CD14-positive monocyte (primary cell): ENCODE results near the gene B3GLCT. TPM values are rescaled to one million over a fixed set of nuclear protein-coding genes. Genes with fewer than 3 reads are reported as not detected.

Experiments used
- DNase-seq, 3 donors: peaks; one replicate each; pipeline ENCODE4 v3.0.0-alpha.2; 2011 to 2022
- H2AFZ ChIP-seq: 2 replicates; pipeline ENCODE4 v1.6.0; 2012; ENCODE audit warnings: mild to moderate bottlenecking, low read depth, low read length, inconsistent platforms; ENCODE audit not compliant: insufficient read depth, poor library complexity, severe bottlenecking
- H3K27ac ChIP-seq, 2 donors: 1 replicate in 1 of 2; 2 replicates in 1 of 2; pipeline ENCODE4 v1.5.1; 2012 to 2013; ENCODE audit warnings: low read length in 2 of 2, control low read depth in 1 of 2, inconsistent platforms in 1 of 2, low read depth in 1 of 2, mild to moderate bottlenecking in 1 of 2
- H3K27me3 ChIP-seq, 2 donors: one replicate each; pipeline versions ENCODE4 v1.6.0 to v1.6.1; 2011 to 2013; ENCODE audit warnings: low read length in 2 of 2; ENCODE audit not compliant: control insufficient read depth in 2 of 2, insufficient read depth in 2 of 2
- H3K36me3 ChIP-seq, 2 donors: replicated peaks in 1 of 2; 1 replicate in 1 of 2; 2 replicates in 1 of 2; pipeline versions ENCODE4 v1.5.1 to v1.6.1; 2012 to 2013; ENCODE audit warnings: low read length in 2 of 2, control low read depth in 1 of 2, inconsistent platforms in 1 of 2, mild to moderate bottlenecking in 1 of 2; ENCODE audit not compliant: insufficient read depth in 2 of 2, control insufficient read depth in 1 of 2
- H3K4me1 ChIP-seq, 2 donors: 1 replicate in 1 of 2; 2 replicates in 1 of 2; pipeline versions ENCODE4 v1.5.1 to v1.6.1; 2012 to 2013; ENCODE audit warnings: low read length in 2 of 2, control low read depth in 1 of 2, inconsistent platforms in 1 of 2, mild to moderate bottlenecking in 1 of 2, moderate library complexity in 1 of 2; ENCODE audit not compliant: insufficient read depth in 2 of 2, control insufficient read depth in 1 of 2
- H3K4me2 ChIP-seq: replicated peaks from 2 replicates; pipeline ENCODE3; 2012; ENCODE audit warnings: low read length, moderate library complexity, mild to moderate bottlenecking; ENCODE audit not compliant: poor library complexity, severe bottlenecking; ENCODE audit errors: extremely low read depth
- H3K4me3 ChIP-seq, 3 experiments: fragments of 200-600 bp in 1 of 3; sonication (generic) in 1 of 3; replicated peaks in 1 of 3; 1 replicate in 2 of 3; 2 replicates in 1 of 3; pipeline ENCODE4 v1.5.1; 2011 to 2013; ENCODE audit warnings: low read length in 3 of 3, mild to moderate bottlenecking in 3 of 3, control low read depth in 2 of 3, low read depth in 2 of 3, inconsistent platforms in 1 of 3, moderate library complexity in 1 of 3
- H3K79me2 ChIP-seq: 2 replicates; pipeline ENCODE4 v1.6.0; 2012; ENCODE audit warnings: mild to moderate bottlenecking, control low read depth, inconsistent platforms, low read length, moderate library complexity; ENCODE audit not compliant: insufficient read depth
- H3K9ac ChIP-seq: 2 replicates; pipeline ENCODE4 v1.6.0; 2017; ENCODE audit warnings: low read length, mild to moderate bottlenecking; ENCODE audit not compliant: insufficient read depth, poor library complexity, severe bottlenecking
- H3K9me3 ChIP-seq, 2 donors: replicated peaks in 1 of 2; 1 replicate in 1 of 2; 2 replicates in 1 of 2; pipeline versions ENCODE4 v1.5.1 to v1.6.1; 2012 to 2013; ENCODE audit warnings: low read length in 2 of 2, control low read depth in 1 of 2; ENCODE audit not compliant: control insufficient read depth in 1 of 2, insufficient read depth in 1 of 2
- H4K20me1 ChIP-seq: 2 replicates; pipeline ENCODE4 v1.6.0; 2012; ENCODE audit warnings: mild to moderate bottlenecking, low read length, control low read depth, moderate library complexity; ENCODE audit not compliant: insufficient read depth
- H3K27ac Mint-ChIP-seq, 7 donors: one replicate each; pipeline ENCODE4 v1.8.0; 2020; ENCODE audit warnings: mild to moderate bottlenecking in 7 of 7, mixed read lengths in 7 of 7, moderate library complexity in 6 of 7, inconsistent platforms in 2 of 7
- H3K27me3 Mint-ChIP-seq, 3 donors: one replicate each; pipeline ENCODE4 v1.8.0; 2021 to 2022; ENCODE audit warnings: low read depth in 3 of 3, mild to moderate bottlenecking in 3 of 3, mixed read lengths in 3 of 3, moderate library complexity in 3 of 3, inconsistent platforms in 1 of 3
- H3K36me3 Mint-ChIP-seq, 2 donors: one replicate each; pipeline ENCODE4 v1.8.0; 2020; ENCODE audit warnings: mixed read lengths in 2 of 2, inconsistent platforms in 1 of 2, mild to moderate bottlenecking in 1 of 2
- H3K4me1 Mint-ChIP-seq: one replicate; pipeline ENCODE4 v1.8.0; 2020; ENCODE audit warnings: mild to moderate bottlenecking, mixed read lengths
- H3K4me3 Mint-ChIP-seq, 2 donors: one replicate each; pipeline ENCODE4 v1.8.0; 2020; ENCODE audit warnings: mild to moderate bottlenecking in 2 of 2, mixed read lengths in 2 of 2, moderate library complexity in 1 of 2
- H3K9me3 Mint-ChIP-seq, 7 donors: one replicate each; pipeline ENCODE4 v1.8.0; 2020 to 2022; ENCODE audit warnings: mixed read lengths in 7 of 7, mild to moderate bottlenecking in 6 of 7, moderate library complexity in 6 of 7, inconsistent platforms in 2 of 7
- CTCF ChIP-seq: fragments of 200-600 bp; IDR thresholded peaks from one replicate; pipeline ENCODE4 v1.8.0; 2022; ENCODE audit warnings: antibody characterized with exemption, mild to moderate bottlenecking
- WGBS: methylation state at CpG from one replicate; pipeline ENCODE4 v1.1.5; 2013; ENCODE audit warnings: missing lambda C conversion rate; ENCODE audit not compliant: insufficient coverage; 5-methylcytosine and 5-hydroxymethylcytosine counted together
- intact Hi-C, 2 donors: fragments of 100-400 bp; cut with micrococcal nuclease; formaldehyde crosslinking; loops; one replicate each; pipeline versions ENCODE4 v1.15.0 to v1.15.1; 2023
- polyA plus RNA-seq, 3 donors: library from polyadenylated mRNA; depleted of rRNA in 1 of 3; unstranded in 2 of 3; stranded (reverse) in 1 of 3; fragments of 300-500 nt in 2 of 3; fragments of >200 nt in 1 of 3; fragmentation: Illumina TruSeq in 2 of 3; gene quantifications; 1 replicate in 2 of 3; 2 replicates in 1 of 3; pipeline ENCODE4 v1.2.3, GENCODE V29; 2012 to 2021

Gene B3GLCT
- polyA plus RNA-seq, 3 donors: 0.63 to 2.0 (median 2.0) TPM

- no peaks in the 10 kb centered on the region for H3K27me3 ChIP-seq
- Mint-ChIP-seq H3K27ac (peak overlapping the region in 1 of 7 donors; percentile 60), H3K36me3 (no peaks in the 10 kb centered on the region), H3K4me3 (peak overlapping the region; percentile 77 to 82), H3K9me3 (no peaks in the 10 kb centered on the region), H3K4me1 (peaks cover 34% of the 10 kb centered on the region), H3K27me3 (peaks cover 2 to 6% (median 4%) of the 10 kb centered on the region in 3 donors)
- H2AFZ ChIP-seq: peak overlapping the region; percentile 84
- no peaks in the 10 kb centered on the region for H3K36me3 ChIP-seq
- H3K4me1 ChIP-seq: peaks cover 14 to 23% of the 10 kb centered on the region in 2 donors
- peak overlapping the region; percentile 89 for H3K4me2 ChIP-seq
- no peaks in the 10 kb centered on the region for H3K79me2 ChIP-seq
- H3K27ac ChIP-seq: no peak overlapping the region
- H3K4me3 ChIP-seq: peak overlapping the region in 1 of 3 experiments; percentile 80
- intact Hi-C loops: no loop called here
- H3K9ac ChIP-seq: no peak overlapping the region
- H4K20me1 ChIP-seq: no peaks in the 10 kb centered on the region
- no peaks in the 10 kb centered on the region for H3K9me3 ChIP-seq
- no peak for DNase-seq
- no peak for TF ChIP-seq CTCF
- WGBS: 62% methylated on average over 6 of the region's 7 CpGs
Measured at GRCh38 chr13:31201341-31202031, 1.7 kb downstream of the B3GLCT start.

DNA sequence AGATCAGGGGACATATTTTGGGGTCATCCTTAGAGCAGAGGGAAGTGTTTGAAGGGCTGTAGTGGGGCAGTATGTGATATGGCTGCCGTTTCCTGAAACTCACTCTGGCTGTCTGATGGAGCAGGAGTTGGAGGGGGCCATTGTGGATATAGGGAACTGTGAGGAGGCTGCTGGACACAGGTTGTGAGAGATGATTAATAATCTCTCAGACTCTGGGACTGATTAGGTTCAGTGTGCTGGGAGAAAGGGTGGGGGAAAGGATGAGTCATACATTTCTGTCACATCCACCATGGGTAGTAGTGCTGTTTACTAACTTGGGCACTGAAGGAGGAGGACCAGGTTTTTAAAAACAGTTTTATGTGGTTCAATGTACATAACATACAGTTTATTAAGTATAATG lies 4.8 kb downstream of the B3GLCT start:
- 100% methylated on average over 1 of the region's 1 CpG for WGBS
- Mint-ChIP-seq H3K27me3 (peaks cover 2 to 5% (median 3%) of the 10 kb centered on the region in 3 donors), H3K4me1 (peaks cover 28% of the 10 kb centered on the region), H3K36me3 (no peaks in the 10 kb centered on the region), H3K4me3 (no peak overlapping the region), H3K9me3 (no peaks in the 10 kb centered on the region), H3K27ac (no peak overlapping the region)
- Histone ChIP-seq H3K4me1 (peaks cover 9 to 22% of the 10 kb centered on the region in 2 donors), H3K27me3 (no peaks in the 10 kb centered on the region), H3K9me3 (no peaks in the 10 kb centered on the region), H3K4me3 (no peak overlapping the region), H4K20me1 (no peaks in the 10 kb centered on the region), H3K9ac (no peak overlapping the region), H2AFZ (no peak overlapping the region), H3K27ac (no peak overlapping the region), H3K4me2 (no peak overlapping the region), H3K79me2 (no peaks in the 10 kb centered on the region), H3K36me3 (no peaks in the 10 kb centered on the region)
- intact Hi-C loops: no loop called here
- DNase-seq: peak in 2 of 3 donors; percentile 6 to 25
- no peak for TF ChIP-seq CTCF
